A673 (cell line): ENCODE results near the gene FGF6.

ENCODE experiments used
- CTCF ChIP-seq: fragments of 300-800, 200-600 bp; sonication (generic); conservative IDR thresholded peaks from 2 replicates; pipeline ENCODE4 v1.5.1; 2017; ENCODE audit warnings: low read depth, mild to moderate bottlenecking, antibody characterized with exemption, low read length, moderate library complexity, mixed read lengths
- EZH2 ChIP-seq: fragments of 200-600 bp; sonication (generic); IDR thresholded peaks from 2 replicates; pipeline ENCODE4 v1.6.1; 2017; ENCODE audit warnings: borderline replicate concordance, low read depth, mild to moderate bottlenecking, mixed read lengths, antibody characterized with exemption, low read length; ENCODE audit not compliant: poor library complexity, severe bottlenecking

- TF ChIP-seq CTCF (no peak), EZH2 (no peak)
These were observed 12.5 kb downstream of the FGF6 start for GRCh38 chr12:4432878-4433744.
